MM.1S (cell line): ENCODE measurements around the gene TADA2B.

Experiments used
- DNase-seq: peaks from one replicate; pipeline ENCODE4 v3.0.0-alpha.2; 2015
- H2AFZ ChIP-seq: fragments of 300-600 bp; sonication (generic); 2 replicates; pipeline ENCODE4 v1.6.0; 2016; ENCODE audit warnings: antibody characterized with exemption, low read length
- H3F3A ChIP-seq: fragments of 300-600 bp; sonication (generic); 2 replicates; pipeline ENCODE4 v1.6.1; 2016; ENCODE audit warnings: mild to moderate bottlenecking, antibody characterized with exemption, low read length, moderate library complexity, mixed read lengths; ENCODE audit not compliant: insufficient read depth
- H3K27ac ChIP-seq: fragments of 300-600 bp; sonication (generic); 2 replicates; pipeline ENCODE4 v1.5.1; 2016; ENCODE audit warnings: mild to moderate bottlenecking, low read length
- H3K27me3 ChIP-seq: fragments of 300-600 bp; sonication (generic); replicated peaks from 2 replicates; pipeline ENCODE4 v1.6.0; 2016; ENCODE audit warnings: low read length; ENCODE audit not compliant: insufficient read depth
- H3K36me3 ChIP-seq: fragments of 300-600 bp; sonication (generic); replicated peaks from 2 replicates; pipeline ENCODE4 v1.6.1; 2016; ENCODE audit warnings: mild to moderate bottlenecking, low read length, mixed read lengths; ENCODE audit not compliant: insufficient read depth
- H3K4me1 ChIP-seq: fragments of 300-600 bp; sonication (generic); 2 replicates; pipeline ENCODE4 v1.6.1; 2016; ENCODE audit warnings: low read length, mixed read lengths
- H3K4me2 ChIP-seq: fragments of 300-600 bp; sonication (generic); 2 replicates; pipeline ENCODE4 v1.6.0; 2016; ENCODE audit warnings: low read depth, low read length
- H3K4me3 ChIP-seq: fragments of 300-600 bp; sonication (generic); 2 replicates; pipeline ENCODE4 v1.5.1; 2016; ENCODE audit warnings: low read length, mixed read lengths
- H3K79me2 ChIP-seq: fragments of 300-600 bp; sonication (generic); 2 replicates; pipeline ENCODE4 v1.6.1; 2016; ENCODE audit warnings: mixed run types, low read length, mixed read lengths
- H3K9ac ChIP-seq: fragments of 300-600 bp; sonication (generic); 2 replicates; pipeline ENCODE4 v1.6.1; 2016; ENCODE audit warnings: low read length, mixed read lengths
- H3K9me2 ChIP-seq: fragments of 300-600 bp; sonication (generic); replicated peaks from 2 replicates; pipeline ENCODE4 v1.6.1; 2016; ENCODE audit warnings: mild to moderate bottlenecking, low read length, mixed read lengths; ENCODE audit not compliant: insufficient read depth
- H3K9me3 ChIP-seq: fragments of 300-600 bp; sonication (generic); replicated peaks from 2 replicates; pipeline ENCODE4 v1.6.1; 2016; ENCODE audit warnings: mild to moderate bottlenecking, low read length, mixed read lengths; ENCODE audit not compliant: insufficient read depth
- H4K20me1 ChIP-seq: fragments of 300-600 bp; sonication (generic); 2 replicates; pipeline ENCODE4 v1.6.1; 2016; ENCODE audit warnings: mild to moderate bottlenecking, low read length, moderate library complexity, mixed read lengths; ENCODE audit not compliant: insufficient read depth
- CTCF ChIP-seq: fragments of 300-600 bp; sonication (generic); IDR thresholded peaks from 2 replicates; pipeline ENCODE4 v1.5.1; 2016; ENCODE audit warnings: antibody characterized with exemption, low read length, mixed read lengths
- EZH2 ChIP-seq: fragments of 300-600 bp; sonication (generic); optimal IDR thresholded peaks from 2 replicates; pipeline ENCODE3; 2017; ENCODE audit warnings: low read depth, mild to moderate bottlenecking, antibody characterized with exemption, low read length, mixed read lengths
- EZH2phosphoT487 ChIP-seq: fragments of 300-600 bp; sonication (generic); IDR thresholded peaks from 2 replicates; pipeline ENCODE4 v1.6.1; 2018; ENCODE audit warnings: antibody characterized with exemption, low read length

Gene TADA2B

GRCh38 chr4:7060346-7061150, 17.4 kb downstream of the TADA2B start:
- Histone ChIP-seq H3K79me2 (peaks cover 44% of the 10 kb centered on the region), H3K9ac (no peak overlapping the region), H3K36me3 (peaks cover 25% of the 10 kb centered on the region), H2AFZ (no peak overlapping the region), H3K27ac (no peak overlapping the region), H3F3A (peaks cover 22% of the 10 kb centered on the region), H3K9me2 (no peaks in the 10 kb centered on the region), H3K9me3 (no peaks in the 10 kb centered on the region), H3K4me1 (peaks cover 18% of the 10 kb centered on the region), H3K4me3 (no peak overlapping the region), H3K4me2 (no peak overlapping the region), H4K20me1 (peaks cover 18% of the 10 kb centered on the region; the same call in 1 of the 2 replicates), H3K27me3 (no peaks in the 10 kb centered on the region)
- no peak for DNase-seq
- no peak for TF ChIP-seq CTCF
- TF ChIP-seq EZH2 = no peak

GRCh38 chr4:7061815-7062214, 18.6 kb downstream of the TADA2B start:
- Histone ChIP-seq H3K9me3 (no peaks in the 10 kb centered on the region), H3K27me3 (no peaks in the 10 kb centered on the region), H3K4me3 (no peak overlapping the region), H3K79me2 (peaks cover 52% of the 10 kb centered on the region), H4K20me1 (peaks cover 22% of the 10 kb centered on the region; the same call in 1 of the 2 replicates), H3K4me2 (no peak overlapping the region), H3K4me1 (peaks cover 27% of the 10 kb centered on the region), H3K9ac (no peak overlapping the region), H2AFZ (no peak overlapping the region), H3F3A (peaks cover 22% of the 10 kb centered on the region), H3K36me3 (peaks cover 31% of the 10 kb centered on the region), H3K27ac (no peak overlapping the region), H3K9me2 (no peaks in the 10 kb centered on the region)
- TF ChIP-seq CTCF (no peak), EZH2phosphoT487 (no peak), EZH2 (no peak)
- DNase-seq = no peak

- peaks cover 22% of the 10 kb centered on the region; the same call in 1 of the 2 replicates for H4K20me1 ChIP-seq
- H3K79me2 ChIP-seq = peaks cover 62% of the 10 kb centered on the region
- H2AFZ ChIP-seq = no peak overlapping the region
- DNase-seq = no peak
- H3K4me3 ChIP-seq = no peak overlapping the region
- peaks cover 25% of the 10 kb centered on the region for H3K4me1 ChIP-seq
- TF ChIP-seq CTCF (no peak), EZH2phosphoT487 (no peak), EZH2 (no peak)
- H3K36me3 ChIP-seq = peaks cover 31% of the 10 kb centered on the region
- no peak overlapping the region for H3K27ac ChIP-seq
- no peaks in the 10 kb centered on the region for H3K9me3 ChIP-seq
- no peak overlapping the region for H3K4me2 ChIP-seq
- no peaks in the 10 kb centered on the region for H3K27me3 ChIP-seq
- H3F3A ChIP-seq = peaks cover 20% of the 10 kb centered on the region
- no peaks in the 10 kb centered on the region for H3K9me2 ChIP-seq
- no peak overlapping the region for H3K9ac ChIP-seq
Measured at GRCh38 chr4:7062816-7063215, 19.6 kb downstream of the TADA2B start.
